ENCODE results near the gene PRKCE. TPM values are rescaled to one million over a fixed set of nuclear protein-coding genes. Genes with fewer than 3 reads are reported as not detected.

The PRKCE gene
- total RNA-seq, 2 donors from 2014 or later: 7.2 to 25.4 TPM

DNA sequence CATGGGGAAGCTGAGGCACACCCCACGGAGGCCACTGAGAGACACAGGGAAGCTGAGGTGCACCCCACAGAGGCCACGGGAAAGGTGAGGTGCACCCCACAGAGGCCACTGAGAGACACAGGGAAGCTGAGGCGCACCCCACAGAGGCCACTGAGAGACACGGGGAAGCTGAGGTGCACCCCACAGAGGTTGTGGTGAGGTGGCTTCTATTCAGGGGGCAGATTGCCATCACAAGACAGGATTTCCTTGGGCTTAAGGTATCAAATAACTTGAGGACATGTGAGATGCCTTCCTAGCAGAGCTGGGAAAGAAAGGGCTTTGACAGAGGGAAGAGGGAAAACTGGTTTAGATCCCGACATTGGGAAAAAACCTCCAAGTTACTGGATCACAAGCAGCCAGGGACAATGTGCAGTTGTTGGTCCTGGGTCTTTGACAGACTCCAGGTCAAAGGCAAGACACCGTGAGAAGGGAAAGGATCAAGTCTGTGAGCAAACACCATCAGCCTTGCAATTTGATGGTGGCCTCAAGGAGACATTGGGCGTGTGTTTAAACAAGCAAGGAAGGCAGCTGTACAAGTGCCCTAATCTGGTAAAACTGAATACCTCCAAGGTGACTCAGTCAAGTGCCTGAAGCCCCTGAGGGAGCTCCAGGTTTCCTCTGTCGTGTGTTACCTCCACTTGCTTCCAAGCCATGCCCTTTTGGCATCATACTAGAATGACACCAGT, 512.5 kb downstream of the PRKCE start:
- no peak for TF ChIP-seq POLR2AphosphoS5 (IDR thresholded peaks at IDR 0.05)
- TF ChIP-seq POLR2A (IDR thresholded peaks at IDR 0.05): no peak
- TF ChIP-seq, protein P1, sequence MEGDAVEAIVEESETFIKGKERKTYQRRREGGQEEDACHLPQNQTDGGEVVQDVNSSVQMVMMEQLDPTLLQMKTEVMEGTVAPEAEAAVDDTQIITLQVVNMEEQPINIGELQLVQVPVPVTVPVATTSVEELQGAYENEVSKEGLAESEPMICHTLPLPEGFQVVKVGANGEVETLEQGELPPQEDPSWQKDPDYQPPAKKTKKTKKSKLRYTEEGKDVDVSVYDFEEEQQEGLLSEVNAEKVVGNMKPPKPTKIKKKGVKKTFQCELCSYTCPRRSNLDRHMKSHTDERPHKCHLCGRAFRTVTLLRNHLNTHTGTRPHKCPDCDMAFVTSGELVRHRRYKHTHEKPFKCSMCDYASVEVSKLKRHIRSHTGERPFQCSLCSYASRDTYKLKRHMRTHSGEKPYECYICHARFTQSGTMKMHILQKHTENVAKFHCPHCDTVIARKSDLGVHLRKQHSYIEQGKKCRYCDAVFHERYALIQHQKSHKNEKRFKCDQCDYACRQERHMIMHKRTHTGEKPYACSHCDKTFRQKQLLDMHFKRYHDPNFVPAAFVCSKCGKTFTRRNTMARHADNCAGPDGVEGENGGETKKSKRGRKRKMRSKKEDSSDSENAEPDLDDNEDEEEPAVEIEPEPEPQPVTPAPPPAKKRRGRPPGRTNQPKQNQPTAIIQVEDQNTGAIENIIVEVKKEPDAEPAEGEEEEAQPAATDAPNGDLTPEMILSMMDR (IDR thresholded peaks at IDR 0.05): no peak
- intact Hi-C loops (cut with DNase I): loop anchor here (10.0 kb wide), 1 partner anchor 329 kb away; no protein-coding TSS in a partner anchor
- no peaks in the 10 kb centered on the region for H3K4me1 ChIP-seq (replicated peaks)
- H3K4me3 ChIP-seq: no peak overlapping the region
- 74% methylated on average over 8 of the region's 8 CpGs for WGBS
- DNase-seq (ENCODE audit: low spot score): no peak
- no peaks in the 10 kb centered on the region for H3K9me3 ChIP-seq
- no peaks in the 10 kb centered on the region for H3K36me3 ChIP-seq
- H3K27ac ChIP-seq: no peak overlapping the region
- H3K27me3 ChIP-seq (replicated peaks; ENCODE audit: insufficient read depth): no peaks in the 10 kb centered on the region

DNA sequence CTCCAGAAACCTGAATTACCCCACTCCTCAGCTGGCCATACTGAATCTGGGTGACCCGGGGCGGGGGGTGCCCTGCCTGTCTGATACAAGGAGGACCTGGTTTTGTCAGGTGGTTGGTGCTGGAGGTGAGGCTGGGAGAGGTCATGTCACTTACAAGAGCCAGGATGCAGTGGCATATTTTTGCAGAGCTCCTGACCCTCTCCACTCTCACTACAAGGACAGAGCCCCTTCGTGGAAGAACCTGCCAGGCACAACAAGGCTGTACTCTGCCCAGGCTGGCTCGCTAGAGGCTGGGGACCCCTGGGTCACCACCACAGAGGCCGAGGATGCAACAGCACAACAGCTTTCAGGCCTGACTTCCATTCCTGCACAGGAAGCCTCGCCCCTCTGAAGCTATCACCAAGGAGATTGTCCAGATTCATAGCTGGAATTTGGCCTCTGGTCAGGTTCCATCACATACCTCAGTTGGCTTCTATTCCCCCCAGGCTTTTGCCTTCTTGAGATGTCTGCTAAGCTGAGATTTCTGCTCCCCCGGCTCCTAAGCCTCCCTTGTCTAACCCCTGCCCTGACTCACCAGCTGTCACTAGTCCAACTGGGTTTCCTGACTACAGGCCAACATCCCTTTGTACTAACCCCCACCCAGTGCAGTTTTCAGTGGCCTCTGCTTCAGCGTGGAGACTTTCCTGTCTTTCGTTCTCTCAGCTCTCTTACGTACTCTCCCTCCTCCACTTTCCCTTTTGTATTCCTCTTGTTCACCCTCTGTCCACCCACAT, 513.2 kb downstream of the PRKCE start:
- H3K4me3 ChIP-seq: no peak overlapping the region
- H3K36me3 ChIP-seq: no peaks in the 10 kb centered on the region
- intact Hi-C loops (cut with DNase I): loop anchor here (10.0 kb wide), 1 partner anchor 330 kb away; no protein-coding TSS in a partner anchor
- WGBS: 54% methylated on average over 8 of the region's 10 CpGs
- H3K9me3 ChIP-seq: no peaks in the 10 kb centered on the region
- H3K27me3 ChIP-seq (replicated peaks; ENCODE audit: insufficient read depth): no peaks in the 10 kb centered on the region
- TF ChIP-seq POLR2A (IDR thresholded peaks at IDR 0.05): no peak
- TF ChIP-seq, protein P1 (IDR thresholded peaks at IDR 0.05): no peak
- no peak for DNase-seq (ENCODE audit: low spot score)
- no peaks in the 10 kb centered on the region for H3K4me1 ChIP-seq (replicated peaks)
- H3K27ac ChIP-seq: peak overlapping the region in 1 of 2 donors; percentile 10

DNA sequence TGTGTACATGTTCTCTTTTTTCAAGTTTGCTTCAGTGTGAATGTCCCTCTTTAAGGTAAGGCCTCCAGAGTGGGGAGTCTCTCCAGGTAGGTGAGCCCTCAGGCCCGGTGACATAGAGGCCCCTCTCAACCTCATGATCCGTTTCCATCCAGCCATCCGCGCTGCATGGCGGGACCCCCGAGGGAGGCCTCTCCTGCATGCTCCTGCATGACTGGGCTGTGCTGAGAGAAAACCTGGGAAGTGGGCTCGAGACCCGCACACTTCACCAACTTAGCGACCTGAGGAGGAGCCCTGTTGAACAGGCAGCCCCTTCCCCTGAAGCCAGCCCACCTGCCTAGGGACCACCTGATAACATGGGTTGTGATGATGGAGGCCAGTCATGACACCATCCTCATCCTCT, 514.4 kb downstream of the PRKCE start:
- Histone ChIP-seq H3K9me3 (no peaks in the 10 kb centered on the region), H3K27ac (no peak overlapping the region), H3K4me3 (no peak overlapping the region), H3K4me1 (replicated peaks) (no peaks in the 10 kb centered on the region), H3K27me3 (replicated peaks; ENCODE audit: insufficient read depth) (no peaks in the 10 kb centered on the region), H3K36me3 (no peaks in the 10 kb centered on the region)
- 96% methylated on average over 9 of the region's 9 CpGs for WGBS
- no peak for TF ChIP-seq POLR2AphosphoS5 (IDR thresholded peaks at IDR 0.05)
- TF ChIP-seq, protein P1 (IDR thresholded peaks at IDR 0.05): no peak
- TF ChIP-seq POLR2A (IDR thresholded peaks at IDR 0.05): no peak
- DNase-seq (ENCODE audit: low spot score): no peak
- intact Hi-C loops (cut with DNase I): loop anchor here (10.0 kb wide), 1 partner anchor 331 kb away; no protein-coding TSS in a partner anchor

DNA sequence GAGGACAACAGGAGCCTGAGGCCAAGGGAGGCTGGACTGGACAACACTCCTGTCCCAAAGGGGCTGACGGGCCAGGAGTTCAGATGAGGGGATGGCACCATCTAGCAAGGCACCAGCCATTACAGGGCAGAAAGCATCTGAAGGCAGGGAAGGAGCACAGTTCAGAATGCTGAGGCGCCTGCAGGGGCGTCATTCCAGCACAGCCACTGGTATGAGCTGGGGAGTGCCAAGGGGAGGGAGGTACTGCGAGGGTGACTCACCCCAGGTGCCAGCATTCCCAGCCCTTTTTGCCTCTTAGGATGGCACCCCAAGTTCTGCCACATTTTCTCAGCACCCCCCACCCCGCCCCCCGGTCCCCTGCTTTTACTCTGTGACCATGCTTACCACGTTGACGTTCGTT, 515.9 kb downstream of the PRKCE start:
- WGBS: 96% methylated on average over 9 of the region's 9 CpGs
- Histone ChIP-seq H3K4me1 (replicated peaks) (no peaks in the 10 kb centered on the region), H3K27ac (no peak overlapping the region), H3K27me3 (replicated peaks; ENCODE audit: insufficient read depth) (no peaks in the 10 kb centered on the region), H3K9me3 (no peaks in the 10 kb centered on the region), H3K4me3 (no peak overlapping the region), H3K36me3 (no peaks in the 10 kb centered on the region)
- TF ChIP-seq, protein P1 (IDR thresholded peaks at IDR 0.05): no peak
- TF ChIP-seq POLR2AphosphoS5 (IDR thresholded peaks at IDR 0.05) (no peak), POLR2A (IDR thresholded peaks at IDR 0.05) (no peak)
- intact Hi-C loops (cut with DNase I): loop anchor here (10.0 kb wide), 1 partner anchor 333 kb away; no protein-coding TSS in a partner anchor
- no peak for DNase-seq (ENCODE audit: low spot score)
